Panc1 (cell line): ENCODE data around the gene PALD1.

ENCODE experiments used
- CTCF ChIP-seq: fragments of 450-650 bp; IDR thresholded peaks from 2 replicates; pipeline ENCODE4 v1.5.1; 2017; ENCODE audit warnings: mild to moderate bottlenecking
- POLR2AphosphoS5 ChIP-seq: IDR thresholded peaks from 2 replicates; pipeline ENCODE4 v1.6.1; 2012; ENCODE audit warnings: mild to moderate bottlenecking, low read depth, low read length, moderate library complexity
- REST ChIP-seq, 2 experiments: IDR thresholded peaks; 2 replicates each; pipeline ENCODE4 v1.6.1; 2011 to 2012; ENCODE audit warnings: low read depth in 2 of 2, control low read depth in 1 of 2, low read length in 1 of 2, mild to moderate bottlenecking in 1 of 2, moderate library complexity in 1 of 2; ENCODE audit not compliant: insufficient read depth in 1 of 2

GRCh38 chr10:70590655-70591416 is 112.3 kb downstream of the PALD1 start:
- TF ChIP-seq CTCF (no peak), POLR2AphosphoS5 (no peak), REST (IDR thresholded peaks at IDR 0.05; ENCODE audit: insufficient read depth in 1 of 2, low read depth in 2 of 2, low read length in 1 of 2) (no peak)
